ENCODE measurements around the gene SHLD3.
"Not testable (repeated sequence)": the region's sequence is repeated elsewhere in the genome, so short reads cannot be mapped to it uniquely, and the experiment has no call there.

The SHLD3 gene

GRCh38 chr5:65611524-65611923 lies 13.3 kb upstream of the SHLD3 start:
- Histone ChIP-seq H3K27ac (ENCODE audit: low read depth, low read length) (no peak overlapping the region), H3K27me3 (ENCODE audit: low read length) (no peaks in the 10 kb centered on the region), H3F3A (ENCODE audit: insufficient read depth) (no peaks in the 10 kb centered on the region), H2AFZ (ENCODE audit: low read depth, low read length, severe bottlenecking) (no peak overlapping the region), H3K36me3 (ENCODE audit: low read length) (peaks cover 19% of the 10 kb centered on the region; the same call in 1 of the 2 replicates), H3K9me3 (ENCODE audit: insufficient read depth, low read length) (no peaks in the 10 kb centered on the region), H3K4me3 (ENCODE audit: insufficient read depth, low read length, poor library complexity, severe bottlenecking) (no peak overlapping the region), H3K4me2 (ENCODE audit: low read depth, low read length, poor library complexity, severe bottlenecking) (no peak overlapping the region), H3K79me2 (ENCODE audit: insufficient read depth, low read length) (no peaks in the 10 kb centered on the region), H3K9ac (ENCODE audit: low read length) (no peak overlapping the region), H3K9me2 (replicated peaks; ENCODE audit: insufficient read depth, low read length) (no peaks in the 10 kb centered on the region), H4K20me1 (ENCODE audit: low read depth, low read length) (no peaks in the 10 kb centered on the region)
- no peak for TF ChIP-seq EZH2phosphoT487 (conservative IDR thresholded peaks at IDR 0.05; ENCODE audit: low read length)
- no peak for TF ChIP-seq CTCF (IDR thresholded peaks at IDR 0.05; ENCODE audit: insufficient read depth, low read length, poor library complexity, severe bottlenecking)

- TF ChIP-seq EZH2phosphoT487 (conservative IDR thresholded peaks at IDR 0.05; ENCODE audit: low read length) (no peak), CTCF (IDR thresholded peaks at IDR 0.05; ENCODE audit: insufficient read depth, low read length, poor library complexity, severe bottlenecking) (no peak)
- no peaks in the 10 kb centered on the region for H4K20me1 ChIP-seq (ENCODE audit: low read depth, low read length)
- H3K4me2 ChIP-seq (ENCODE audit: low read depth, low read length, poor library complexity, severe bottlenecking): no peak overlapping the region
- peaks cover 14% of the 10 kb centered on the region; the same call in 1 of the 2 replicates for H3K36me3 ChIP-seq (ENCODE audit: low read length)
- no peaks in the 10 kb centered on the region for H3K79me2 ChIP-seq (ENCODE audit: insufficient read depth, low read length)
- H3K27me3 ChIP-seq (ENCODE audit: low read length): no peaks in the 10 kb centered on the region
- H3K9me3 ChIP-seq (ENCODE audit: insufficient read depth, low read length): no peaks in the 10 kb centered on the region
- no peak overlapping the region for H3K4me3 ChIP-seq (ENCODE audit: insufficient read depth, low read length, poor library complexity, severe bottlenecking)
- no peak overlapping the region for H3K27ac ChIP-seq (ENCODE audit: low read depth, low read length)
- H2AFZ ChIP-seq (ENCODE audit: low read depth, low read length, severe bottlenecking): no peak overlapping the region
- H3K9ac ChIP-seq (ENCODE audit: low read length): no peak overlapping the region
- H3K9me2 ChIP-seq (replicated peaks; ENCODE audit: insufficient read depth, low read length): no peaks in the 10 kb centered on the region
- H3F3A ChIP-seq (ENCODE audit: insufficient read depth): no peaks in the 10 kb centered on the region
Observed at GRCh38 chr5:65612298-65612907, 12.4 kb upstream of the SHLD3 start.

- Histone ChIP-seq H3K9me3 (ENCODE audit: insufficient read depth, low read length) (no peaks in the 10 kb centered on the region), H3K79me2 (ENCODE audit: insufficient read depth, low read length) (peaks cover 26% of the 10 kb centered on the region), H3K27me3 (ENCODE audit: low read length) (no peaks in the 10 kb centered on the region), H3F3A (ENCODE audit: insufficient read depth) (0 out of 2 replicates have a peak, but pooled peaks cover 3% of the 10 kb centered on the region), H3K27ac (ENCODE audit: low read depth, low read length) (no peak overlapping the region), H3K36me3 (ENCODE audit: low read length) (no peaks in the 10 kb centered on the region), H3K9me2 (replicated peaks; ENCODE audit: insufficient read depth, low read length) (no peaks in the 10 kb centered on the region), H4K20me1 (ENCODE audit: low read depth, low read length) (no peaks in the 10 kb centered on the region; the same call in 1 of the 2 replicates), H3K4me2 (ENCODE audit: low read depth, low read length, poor library complexity, severe bottlenecking) (no peak overlapping the region), H3K9ac (ENCODE audit: low read length) (no peak overlapping the region), H3K4me3 (ENCODE audit: insufficient read depth, low read length, poor library complexity, severe bottlenecking) (no peak overlapping the region), H2AFZ (ENCODE audit: low read depth, low read length, severe bottlenecking) (no peak overlapping the region)
- TF ChIP-seq CTCF (IDR thresholded peaks at IDR 0.05; ENCODE audit: insufficient read depth, low read length, poor library complexity, severe bottlenecking) (no peak), EZH2phosphoT487 (conservative IDR thresholded peaks at IDR 0.05; ENCODE audit: low read length) (no peak)
Observed at GRCh38 chr5:65620021-65620420, 4.8 kb upstream of the SHLD3 start.

GRCh38 chr5:65621961-65622360 lies 2.9 kb upstream of the SHLD3 start:
- H3K36me3 ChIP-seq (ENCODE audit: low read length); H3K9ac ChIP-seq (ENCODE audit: low read length); H3K27me3 ChIP-seq (ENCODE audit: low read length); H3K27ac ChIP-seq (ENCODE audit: low read depth, low read length); H3F3A ChIP-seq (ENCODE audit: insufficient read depth); H3K9me2 ChIP-seq (replicated peaks; ENCODE audit: insufficient read depth, low read length); H3K9me3 ChIP-seq (ENCODE audit: insufficient read depth, low read length); H3K4me2 ChIP-seq (ENCODE audit: low read depth, low read length, poor library complexity, severe bottlenecking); H3K4me3 ChIP-seq (ENCODE audit: insufficient read depth, low read length, poor library complexity, severe bottlenecking); H4K20me1 ChIP-seq (ENCODE audit: low read depth, low read length); H2AFZ ChIP-seq (ENCODE audit: low read depth, low read length, severe bottlenecking): not testable (repeated sequence)
- H3K79me2 ChIP-seq (ENCODE audit: insufficient read depth, low read length): peaks cover 46% of the 10 kb centered on the region

Data from SU-DHL-6 (cell line).